Testis (tissue), 2 donors: ENCODE measurements around the gene PPP2R2C.

Source experiments
- CTCF ChIP-seq, 3 experiments: fragments of 450-650 bp in 2 of 3; fragments of 200-600 bp in 1 of 3; sonication (generic) in 1 of 3; IDR thresholded peaks; one replicate each; pipeline ENCODE4 v1.5.1; 2016 to 2019; ENCODE audit warnings: antibody characterized with exemption in 3 of 3, mild to moderate bottlenecking in 2 of 3, moderate library complexity in 1 of 3
- POLR2A ChIP-seq: fragments of 450-650 bp; IDR thresholded peaks from one replicate; pipeline ENCODE4 v1.6.1; 2017; ENCODE audit warnings: antibody characterized with exemption, mild to moderate bottlenecking, moderate library complexity

GRCh38 chr4:6461301-6462165 lies 10.9 kb downstream of the PPP2R2C start:
- TF ChIP-seq CTCF (IDR thresholded peaks at IDR 0.05) (no peak), POLR2A (no peak)
